GM18519 (cell line): ENCODE measurements around the gene DLL1.

Source experiments
- ATAC-seq: cut with Tn5 transposase; IDR thresholded peaks from one replicate; pipeline ENCODE4 v1.9.1; 2021; ENCODE audit warnings: mild to moderate bottlenecking, moderate library complexity; ENCODE audit not compliant: unreplicated experiment, low FRiP score

Gene DLL1

GRCh38 chr6:170283212-170284081 is 7.4 kb downstream of the DLL1 start:
- no peak for ATAC-seq

- no peak for ATAC-seq
Measured at GRCh38 chr6:170282512-170283158, 8.2 kb downstream of the DLL1 start.

- ATAC-seq = no peak
Measured at GRCh38 chr6:170281331-170282292, 9.3 kb downstream of the DLL1 start.

GRCh38 chr6:170280689-170281045 is 10.2 kb downstream of the DLL1 start:
- ATAC-seq = no peak

GRCh38 chr6:170279977-170280688 is 10.7 kb downstream of the DLL1 start:
- ATAC-seq = no peak

- no peak for ATAC-seq
Measured at GRCh38 chr6:170279426-170279825, 11.5 kb downstream of the DLL1 start.

- ATAC-seq = no peak
Measured at GRCh38 chr6:170278743-170279094, 12.2 kb downstream of the DLL1 start.

- no peak for ATAC-seq
Measured at GRCh38 chr6:170277893-170278742, 12.8 kb downstream of the DLL1 start.

GRCh38 chr6:170276369-170277057 is 14.4 kb downstream of the DLL1 start:
- ATAC-seq = no peak

GRCh38 chr6:170274713-170275560 is 15.9 kb downstream of the DLL1 start:
- no peak for ATAC-seq

- no peak for ATAC-seq
Measured at GRCh38 chr6:170273681-170274080, 17.2 kb downstream of the DLL1 start.

GRCh38 chr6:170273191-170273590 is 17.7 kb downstream of the DLL1 start:
- ATAC-seq = no peak

GRCh38 chr6:170272341-170273065 is 18.4 kb downstream of the DLL1 start:
- ATAC-seq = no peak

- ATAC-seq = peak; percentile 95
Measured at GRCh38 chr6:170271771-170272314, 19.0 kb downstream of the DLL1 start.

GRCh38 chr6:170270984-170271593 is 19.8 kb downstream of the DLL1 start:
- ATAC-seq = no peak

GRCh38 chr6:170269846-170270541 is 20.9 kb downstream of the DLL1 start:
- no peak for ATAC-seq
